Bronchial epithelial cell (primary cell): ENCODE results near the gene BTBD16. TPM values are rescaled to one million over a fixed set of nuclear protein-coding genes. Genes with fewer than 3 reads are reported as not detected.

Experiments
- DNase-seq: peaks from one replicate; pipeline ENCODE4 v3.0.0-alpha.2; 2010; ENCODE audit warnings: low read depth
- FAIRE-seq: peaks from 2 replicates; lab custom pipeline; 2011; peaks lifted over from hg19 to GRCh38; lab: Jason Lieb, UNC
- H3K27me3 ChIP-seq: 2 replicates; pipeline ENCODE4 v1.5.1; 2011; ENCODE audit warnings: low read length; ENCODE audit not compliant: control insufficient read depth, insufficient read depth
- H3K36me3 ChIP-seq: 2 replicates; pipeline ENCODE4 v1.5.1; 2011; ENCODE audit warnings: low read length; ENCODE audit not compliant: control insufficient read depth, insufficient read depth
- H3K4me3 ChIP-seq: 2 replicates; pipeline ENCODE4 v1.5.1; 2011; ENCODE audit warnings: mild to moderate bottlenecking, low read depth, low read length, control low read depth
- CTCF ChIP-seq: IDR thresholded peaks from 2 replicates; pipeline ENCODE4 v1.5.1; 2011; ENCODE audit warnings: mild to moderate bottlenecking, moderate library complexity, low read length, control low read depth, inconsistent platforms; ENCODE audit not compliant: insufficient read depth, severe bottlenecking
- total RNA-seq: library from RNA; depleted of rRNA; stranded (reverse); fragments of >200 nt; gene quantifications from 2 replicates; pipeline ENCODE4 v1.2.1, GENCODE V29; 2014

Gene BTBD16
- total RNA-seq, 1 donor from 2014 or later, result 0.26 TPM

- Histone ChIP-seq H3K4me3 (no peak overlapping the region), H3K36me3 (no peaks in the 10 kb centered on the region), H3K27me3 (no peaks in the 10 kb centered on the region)
- no peak for FAIRE-seq
- TF ChIP-seq CTCF, result no peak
- no peak for DNase-seq
These were observed 115.4 kb downstream of the BTBD16 start for GRCh38 chr10:122386514-122386913.

GRCh38 chr10:122387572-122387971 is 116.5 kb downstream of the BTBD16 start:
- TF ChIP-seq CTCF, result no peak
- no peak for FAIRE-seq
- Histone ChIP-seq H3K4me3 (no peak overlapping the region), H3K27me3 (no peaks in the 10 kb centered on the region), H3K36me3 (no peaks in the 10 kb centered on the region)
- DNase-seq, result no peak

Other genes starting within 250 kb of the BTBD16 start
- 35.3 and 38.9 TPM in 2 replicates for gene PLEKHA1, start 103.4 kb downstream of the BTBD16 start, total RNA-seq
- gene ARMS2, start 183.4 kb downstream of the BTBD16 start, total RNA-seq, result not detected in 2 replicates
- gene HTRA1, start 190.3 kb downstream of the BTBD16 start, total RNA-seq, result 64.1 and 80.3 TPM in 2 replicates